ENCODE results near the gene UNC5C. TPM values are rescaled to one million over a fixed set of nuclear protein-coding genes. Genes with fewer than 3 reads are reported as not detected.

UNC5C gene
- total and polyA plus RNA-seq, 4 experiments from 2014 or later = not detected

DNA sequence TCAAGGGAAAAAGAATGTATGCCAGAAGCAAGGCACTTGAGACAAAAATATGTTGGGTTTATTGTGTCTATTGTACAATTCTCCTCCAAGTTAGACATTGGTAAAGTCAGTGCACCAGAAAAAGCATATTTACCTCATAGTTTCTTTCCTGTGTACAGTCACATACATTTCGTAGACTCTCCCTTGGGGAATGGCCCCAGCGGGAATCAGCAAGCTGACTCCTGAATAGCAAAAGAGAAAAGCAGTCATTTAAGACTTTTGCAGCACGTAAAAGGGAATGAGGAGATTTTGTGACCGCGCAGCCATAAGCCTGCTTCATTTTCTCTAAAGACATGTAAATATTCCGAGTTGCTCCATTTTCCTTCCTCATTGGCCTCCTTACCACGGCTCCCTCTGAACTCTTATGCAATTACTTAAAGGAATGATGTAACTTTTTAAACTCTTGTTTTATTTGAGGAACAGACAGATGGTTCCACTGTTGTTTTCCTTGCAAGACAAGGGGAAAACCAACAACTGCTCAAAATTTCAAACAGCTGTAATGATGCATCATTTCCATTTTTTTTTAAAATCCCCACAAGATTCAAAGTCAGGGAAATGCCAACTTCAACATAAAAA is 332.7 kb downstream of the UNC5C start:
- Mint-ChIP-seq H3K36me3 (no peaks in the 10 kb centered on the region), H3K4me1 (no peaks in the 10 kb centered on the region), H3K4me3 (no peak overlapping the region), H3K27me3 (peaks cover 0 to 1% of the 10 kb centered on the region in 2 donors), H3K9me3 (no peaks in the 10 kb centered on the region), H3K27ac (no peak overlapping the region)
- H3K27me3 ChIP-seq (ENCODE audit: insufficient read depth, low read length) = no peaks in the 10 kb centered on the region
- no peaks in the 10 kb centered on the region for H3K4me1 ChIP-seq (ENCODE audit: insufficient read depth, low read length)
- no peaks in the 10 kb centered on the region for H3K9me3 ChIP-seq (ENCODE audit: control insufficient read depth in 1 of 2, low read length in 2 of 2)
- no peaks in the 10 kb centered on the region for H3K36me3 ChIP-seq (ENCODE audit: insufficient read depth, low read length)
- no peak overlapping the region for H3K4me3 ChIP-seq (ENCODE audit: low read length in 2 of 2)
- H3K27ac ChIP-seq (ENCODE audit: low read depth, low read length) = no peak overlapping the region
- DNase-seq = no peak
- ChIA-PET CTCF (ENCODE audit: partially characterized antibody) (no interaction called here), POLR2A (ENCODE audit: partially characterized antibody) (no interaction called here)
- intact Hi-C loops (cut with micrococcal nuclease) = no loop called here

DNA sequence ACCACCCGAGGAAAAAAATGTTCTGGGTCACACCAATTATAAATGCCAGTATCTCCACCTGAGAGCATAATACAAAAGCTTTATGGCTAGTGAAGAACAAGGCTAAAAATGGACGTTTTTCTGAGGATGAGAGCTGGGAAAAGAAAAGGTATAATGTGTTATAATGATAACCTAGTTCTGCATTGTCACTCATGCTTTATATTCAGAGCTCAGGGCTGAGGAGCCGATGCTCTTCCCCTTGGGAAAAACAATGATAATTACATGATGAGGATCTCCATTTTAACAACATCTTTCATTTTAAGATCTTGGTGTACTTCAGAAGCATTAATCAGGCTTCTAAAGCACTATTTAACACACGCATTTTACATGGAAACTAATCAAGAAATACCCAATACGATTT is 333.7 kb downstream of the UNC5C start:
- CTCF ChIA-PET (ENCODE audit: partially characterized antibody) = no interaction called here
- H3K27me3 ChIP-seq (ENCODE audit: insufficient read depth, low read length) = no peaks in the 10 kb centered on the region
- DNase-seq = no peak
- no peaks in the 10 kb centered on the region for H3K36me3 ChIP-seq (ENCODE audit: insufficient read depth, low read length)
- Mint-ChIP-seq H3K4me3 (no peak overlapping the region), H3K27me3 (peaks cover 0 to 1% of the 10 kb centered on the region in 2 donors), H3K27ac (no peak overlapping the region), H3K36me3 (no peaks in the 10 kb centered on the region), H3K9me3 (no peaks in the 10 kb centered on the region), H3K4me1 (no peaks in the 10 kb centered on the region)
- no peak overlapping the region for H3K27ac ChIP-seq (ENCODE audit: low read depth, low read length)
- H3K9me3 ChIP-seq (ENCODE audit: control insufficient read depth in 1 of 2, low read length in 2 of 2) = no peaks in the 10 kb centered on the region
- H3K4me3 ChIP-seq (ENCODE audit: low read length in 2 of 2) = no peak overlapping the region
- H3K4me1 ChIP-seq (ENCODE audit: insufficient read depth, low read length) = no peaks in the 10 kb centered on the region
- POLR2A ChIA-PET (ENCODE audit: partially characterized antibody) = no interaction called here
- intact Hi-C loops (cut with micrococcal nuclease) = no loop called here

DNA sequence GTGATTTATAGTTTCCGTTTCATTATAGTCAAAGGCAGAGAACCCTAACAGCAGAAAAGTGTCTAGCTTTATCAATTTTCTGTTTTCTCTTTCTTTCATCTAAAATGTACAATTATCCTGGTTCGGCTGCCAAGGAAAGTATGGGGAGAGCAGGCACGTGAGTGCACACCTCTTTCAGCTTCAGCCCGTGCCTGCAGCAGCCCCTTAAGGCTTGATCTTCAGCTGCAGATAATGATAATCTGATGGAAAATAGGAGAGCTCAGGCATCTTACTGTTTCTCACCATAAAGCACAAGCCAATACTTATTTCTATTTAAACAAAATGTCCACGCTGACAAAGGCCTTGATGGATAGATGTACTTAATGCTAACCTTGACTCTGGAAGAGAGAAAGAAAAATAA is 334.4 kb downstream of the UNC5C start:
- Mint-ChIP-seq H3K27me3 (peaks cover 0 to 1% of the 10 kb centered on the region in 2 donors), H3K4me3 (no peak overlapping the region), H3K36me3 (no peaks in the 10 kb centered on the region), H3K9me3 (no peaks in the 10 kb centered on the region), H3K4me1 (no peaks in the 10 kb centered on the region), H3K27ac (no peak overlapping the region)
- H3K36me3 ChIP-seq (ENCODE audit: insufficient read depth, low read length) = no peaks in the 10 kb centered on the region
- H3K4me3 ChIP-seq (ENCODE audit: low read length in 2 of 2) = no peak overlapping the region
- ChIA-PET CTCF (ENCODE audit: partially characterized antibody) (no interaction called here), POLR2A (ENCODE audit: partially characterized antibody) (no interaction called here)
- H3K9me3 ChIP-seq (ENCODE audit: control insufficient read depth in 1 of 2, low read length in 2 of 2) = no peaks in the 10 kb centered on the region
- H3K27me3 ChIP-seq (ENCODE audit: insufficient read depth, low read length) = no peaks in the 10 kb centered on the region
- H3K27ac ChIP-seq (ENCODE audit: low read depth, low read length) = no peak overlapping the region
- intact Hi-C loops (cut with micrococcal nuclease) = no loop called here
- DNase-seq = no peak
- no peaks in the 10 kb centered on the region for H3K4me1 ChIP-seq (ENCODE audit: insufficient read depth, low read length)

DNA sequence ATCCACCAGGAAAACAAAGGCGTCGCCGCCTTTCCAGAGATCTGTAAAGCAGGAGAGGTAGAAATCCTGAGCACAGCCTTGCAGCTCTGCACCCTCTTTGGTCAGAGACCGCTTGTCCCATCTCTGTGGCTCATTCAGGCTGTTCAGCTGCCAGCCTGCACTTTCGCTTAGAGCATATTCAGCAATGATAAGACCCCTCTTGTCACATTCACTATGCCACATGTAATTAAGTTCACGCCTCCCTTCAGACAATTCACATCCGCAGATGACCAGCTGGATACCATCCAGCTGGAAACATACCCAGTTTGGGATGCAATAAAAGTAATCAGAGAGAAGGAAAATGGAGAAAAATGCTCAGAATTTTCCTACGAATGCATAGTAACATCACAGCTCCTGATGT is 335.4 kb downstream of the UNC5C start:
- intact Hi-C loops (cut with micrococcal nuclease) = no loop called here
- CTCF ChIA-PET (ENCODE audit: partially characterized antibody) = no interaction called here
- H3K4me3 ChIP-seq (ENCODE audit: low read length in 2 of 2) = no peak overlapping the region
- H3K36me3 Mint-ChIP-seq = no peaks in the 10 kb centered on the region
- H3K27ac Mint-ChIP-seq = no peak overlapping the region
- H3K27me3 Mint-ChIP-seq = peaks cover 0 to 1% of the 10 kb centered on the region in 2 donors
- no peaks in the 10 kb centered on the region for H3K27me3 ChIP-seq (ENCODE audit: insufficient read depth, low read length)
- no peaks in the 10 kb centered on the region for H3K36me3 ChIP-seq (ENCODE audit: insufficient read depth, low read length)
- DNase-seq = no peak
- no peaks in the 10 kb centered on the region for H3K9me3 Mint-ChIP-seq
- H3K9me3 ChIP-seq (ENCODE audit: control insufficient read depth in 1 of 2, low read length in 2 of 2) = no peaks in the 10 kb centered on the region
- no peak overlapping the region for H3K27ac ChIP-seq (ENCODE audit: low read depth, low read length)
- no peaks in the 10 kb centered on the region for H3K4me1 Mint-ChIP-seq
- no peak overlapping the region for H3K4me3 Mint-ChIP-seq
- POLR2A ChIA-PET (ENCODE audit: partially characterized antibody) = no interaction called here
- no peaks in the 10 kb centered on the region for H3K4me1 ChIP-seq (ENCODE audit: insufficient read depth, low read length)

DNA sequence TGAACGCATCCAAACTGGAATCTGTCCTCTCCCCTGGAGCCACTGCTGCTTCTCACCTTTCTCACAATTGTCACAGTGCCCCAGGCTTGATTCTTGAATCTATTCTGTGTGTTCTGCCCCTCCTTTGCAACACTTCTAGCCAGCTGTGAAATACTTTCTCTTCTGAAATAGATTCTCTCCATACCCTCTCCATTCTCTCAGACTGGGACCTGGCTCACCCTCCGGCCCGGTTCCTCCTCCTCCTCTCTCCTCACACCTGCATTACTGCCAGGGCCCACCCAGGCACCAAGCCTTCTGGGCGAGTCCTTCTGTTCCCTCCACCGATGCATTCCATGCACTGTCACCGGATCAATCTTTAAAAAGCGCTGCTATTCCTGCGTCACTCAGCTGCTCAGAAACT is 336.1 kb downstream of the UNC5C start:
- intact Hi-C loops (cut with micrococcal nuclease) = no loop called here

DNA sequence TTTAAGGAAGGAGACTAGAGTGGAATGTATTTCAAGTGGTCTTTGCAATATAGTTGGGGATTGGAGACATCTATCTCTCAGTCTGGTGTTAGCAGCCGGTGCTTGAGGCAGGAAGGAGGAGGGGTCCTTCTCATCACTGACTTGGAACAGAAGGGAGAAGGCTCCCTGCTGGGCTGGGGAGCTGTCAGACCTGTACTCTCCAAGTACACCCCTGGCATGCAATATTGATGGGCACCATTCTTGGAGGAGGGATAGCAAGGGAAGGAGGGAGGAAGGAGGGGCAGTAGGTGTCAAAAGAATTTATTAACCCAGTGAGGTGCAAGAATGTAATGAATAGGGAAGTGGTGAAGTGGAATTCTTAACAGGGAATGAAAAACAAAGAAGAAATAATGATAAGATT is 338.8 kb downstream of the UNC5C start:
- Mint-ChIP-seq H3K9me3 (no peaks in the 10 kb centered on the region), H3K27me3 (peaks cover 0 to 1% of the 10 kb centered on the region in 2 donors), H3K36me3 (no peaks in the 10 kb centered on the region), H3K27ac (no peak overlapping the region), H3K4me1 (no peaks in the 10 kb centered on the region), H3K4me3 (no peak overlapping the region)
- DNase-seq = no peak
- Histone ChIP-seq H3K9me3 (ENCODE audit: control insufficient read depth in 1 of 2, low read length in 2 of 2) (no peaks in the 10 kb centered on the region), H3K27ac (ENCODE audit: low read depth, low read length) (no peak overlapping the region), H3K4me3 (ENCODE audit: low read length in 2 of 2) (no peak overlapping the region), H3K4me1 (ENCODE audit: insufficient read depth, low read length) (no peaks in the 10 kb centered on the region), H3K36me3 (ENCODE audit: insufficient read depth, low read length) (no peaks in the 10 kb centered on the region), H3K27me3 (ENCODE audit: insufficient read depth, low read length) (no peaks in the 10 kb centered on the region)
- intact Hi-C loops (cut with micrococcal nuclease) = no loop called here
- POLR2A ChIA-PET (ENCODE audit: partially characterized antibody) = no interaction called here
- CTCF ChIA-PET (ENCODE audit: partially characterized antibody) = no interaction called here

More for the DNA sequence above, 336.1 kb downstream of the UNC5C start:
- DNase-seq = no peak
- H3K4me1 Mint-ChIP-seq = no peaks in the 10 kb centered on the region
- no peaks in the 10 kb centered on the region for H3K36me3 ChIP-seq (ENCODE audit: insufficient read depth, low read length)
- H3K9me3 Mint-ChIP-seq = no peaks in the 10 kb centered on the region
- POLR2A ChIA-PET (ENCODE audit: partially characterized antibody) = no interaction called here
- H3K9me3 ChIP-seq (ENCODE audit: control insufficient read depth in 1 of 2, low read length in 2 of 2) = no peaks in the 10 kb centered on the region
- CTCF ChIA-PET (ENCODE audit: partially characterized antibody) = no interaction called here
- no peak overlapping the region for H3K27ac ChIP-seq (ENCODE audit: low read depth, low read length)
- H3K4me3 Mint-ChIP-seq = no peak overlapping the region
- peaks cover 0 to 1% of the 10 kb centered on the region in 2 donors for H3K27me3 Mint-ChIP-seq
- no peaks in the 10 kb centered on the region for H3K36me3 Mint-ChIP-seq
- no peaks in the 10 kb centered on the region for H3K27me3 ChIP-seq (ENCODE audit: insufficient read depth, low read length)
- no peak overlapping the region for H3K27ac Mint-ChIP-seq
- H3K4me3 ChIP-seq (ENCODE audit: low read length in 2 of 2) = no peak overlapping the region
- H3K4me1 ChIP-seq (ENCODE audit: insufficient read depth, low read length) = no peaks in the 10 kb centered on the region

DNA sequence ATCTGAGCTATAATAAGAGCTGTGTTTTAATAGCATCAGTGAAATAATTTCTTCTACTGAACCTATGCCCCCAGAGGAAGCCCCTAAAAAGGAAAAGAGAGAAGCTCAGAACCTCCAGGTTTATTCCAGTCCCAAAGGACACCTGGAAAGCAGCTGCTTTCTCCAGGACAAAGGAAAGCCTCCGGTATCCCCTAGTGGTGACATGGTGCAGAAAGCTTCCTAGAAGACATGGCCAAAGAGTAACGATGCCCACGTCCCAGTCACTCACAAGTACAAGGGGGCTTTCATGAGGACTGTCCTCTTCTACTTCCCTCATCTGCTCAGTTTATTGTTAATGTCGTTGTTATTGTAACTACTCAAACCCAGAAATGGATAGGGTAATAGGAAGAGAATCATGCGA is 343.9 kb downstream of the UNC5C start:
- H3K27ac Mint-ChIP-seq = no peak overlapping the region
- DNase-seq = no peak
- Histone ChIP-seq H3K4me1 (ENCODE audit: insufficient read depth, low read length) (no peaks in the 10 kb centered on the region), H3K36me3 (ENCODE audit: insufficient read depth, low read length) (no peaks in the 10 kb centered on the region), H3K4me3 (ENCODE audit: low read length in 2 of 2) (no peak overlapping the region), H3K27me3 (ENCODE audit: insufficient read depth, low read length) (no peaks in the 10 kb centered on the region), H3K27ac (ENCODE audit: low read depth, low read length) (no peak overlapping the region), H3K9me3 (ENCODE audit: control insufficient read depth in 1 of 2, low read length in 2 of 2) (no peaks in the 10 kb centered on the region)
- H3K36me3 Mint-ChIP-seq = no peaks in the 10 kb centered on the region
- no peak overlapping the region for H3K4me3 Mint-ChIP-seq
- no peaks in the 10 kb centered on the region for H3K27me3 Mint-ChIP-seq
- no peaks in the 10 kb centered on the region for H3K4me1 Mint-ChIP-seq
- intact Hi-C loops (cut with micrococcal nuclease) = no loop called here
- ChIA-PET CTCF (ENCODE audit: partially characterized antibody) (interaction anchor here (1.1 to 1.4 kb wide), 4 partner anchors 39 to 87 kb away, joined by 3 to 5 read pairs (median 4); no protein-coding TSS in a partner anchor), POLR2A (ENCODE audit: partially characterized antibody) (no interaction called here)
- H3K9me3 Mint-ChIP-seq = no peaks in the 10 kb centered on the region

All from CD4-positive, alpha-beta memory T cell (primary cell).